Muscle layer of colon (tissue), 2 donors: ENCODE data around the gene WLS.

Source experiments
- H3K27ac ChIP-seq: one replicate; pipeline ENCODE4 v1.7.0; 2013; ENCODE audit warnings: low read depth, mild to moderate bottlenecking, low read length, moderate library complexity
- H3K27me3 ChIP-seq, 2 donors: one replicate each; pipeline ENCODE4 v1.7.0; 2013; ENCODE audit warnings: low read length in 2 of 2, mild to moderate bottlenecking in 2 of 2; ENCODE audit not compliant: insufficient read depth in 2 of 2, control insufficient read depth in 1 of 2
- H3K36me3 ChIP-seq: one replicate; pipeline ENCODE4 v1.7.0; 2013; ENCODE audit warnings: mild to moderate bottlenecking, low read length; ENCODE audit not compliant: insufficient read depth
- H3K4me1 ChIP-seq: one replicate; pipeline ENCODE4 v1.7.0; 2013; ENCODE audit warnings: mild to moderate bottlenecking, low read length; ENCODE audit not compliant: insufficient read depth
- H3K4me3 ChIP-seq, 2 donors: one replicate each; pipeline ENCODE4 v1.7.0; 2013; ENCODE audit warnings: low read length in 2 of 2, low read depth in 1 of 2, mild to moderate bottlenecking in 1 of 2, moderate library complexity in 1 of 2
- H3K9ac ChIP-seq: one replicate; pipeline ENCODE4 v1.7.0; 2013; ENCODE audit warnings: low read length
- H3K9me3 ChIP-seq: one replicate; pipeline ENCODE4 v1.7.0; 2013; ENCODE audit warnings: mild to moderate bottlenecking, low read length
- donor health status: abdominal sarcoma.
- donor health status: Adenocarcinoma of cecum.

Gene WLS

DNA sequence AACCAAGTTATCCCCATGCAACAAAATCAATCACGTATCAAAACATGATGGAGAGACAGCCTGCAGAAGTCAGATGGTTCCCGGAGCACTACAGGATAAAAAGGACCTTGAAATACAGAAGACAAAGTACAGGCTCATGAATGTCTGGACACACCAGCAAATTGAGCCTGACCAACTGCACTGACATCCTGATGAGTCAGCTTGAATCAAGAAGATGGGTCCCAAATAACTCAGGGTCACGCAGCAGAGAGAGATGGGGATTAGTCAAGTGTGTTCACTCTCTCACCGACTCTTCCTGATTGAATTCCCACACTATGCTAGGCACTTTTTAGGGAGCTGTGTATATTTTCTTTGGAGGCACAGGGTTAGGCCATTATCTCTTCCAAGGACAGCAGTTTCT is 110.8 kb downstream of the WLS start:
- Histone ChIP-seq H3K27ac (peak overlapping the region; percentile 90), H3K4me3 (no peak overlapping the region), H3K9ac (no peak overlapping the region), H3K27me3 (no peaks in the 10 kb centered on the region), H3K4me1 (peaks cover 16% of the 10 kb centered on the region), H3K9me3 (no peaks in the 10 kb centered on the region), H3K36me3 (peaks cover 27% of the 10 kb centered on the region)

DNA sequence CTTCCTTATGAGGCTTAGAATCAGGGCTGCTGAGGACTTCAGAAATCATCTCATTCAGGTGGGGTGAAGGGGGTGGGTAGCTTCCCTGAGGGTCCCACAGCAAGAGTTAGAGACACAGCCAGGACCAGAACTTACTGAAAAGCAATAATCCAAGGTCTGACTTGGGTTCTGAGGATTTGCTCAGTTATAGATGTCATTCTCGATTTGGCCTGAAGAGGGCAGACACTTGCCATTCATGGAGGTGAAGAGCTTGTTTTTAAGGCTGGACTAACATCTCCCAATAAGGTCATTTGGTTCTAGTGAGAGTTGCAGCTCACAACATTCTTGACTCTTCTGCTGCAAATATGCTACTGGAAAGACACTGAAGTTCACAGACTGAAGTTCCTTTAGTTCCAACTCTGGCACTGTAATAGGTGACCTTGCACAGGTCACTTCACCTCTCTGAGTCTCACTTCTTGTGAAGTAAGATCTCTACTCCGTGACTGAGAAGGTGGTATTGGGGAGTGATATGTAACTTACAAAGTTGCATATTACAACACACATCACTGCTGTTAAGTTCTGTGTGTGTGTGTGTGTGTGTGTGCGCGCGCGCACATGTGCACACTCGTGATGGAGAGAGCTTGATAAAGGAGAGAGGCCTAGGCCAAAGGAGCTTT is 112.1 kb downstream of the WLS start:
- no peaks in the 10 kb centered on the region for H3K9me3 ChIP-seq
- H3K9ac ChIP-seq: no peak overlapping the region
- no peak overlapping the region for H3K4me3 ChIP-seq
- H3K36me3 ChIP-seq: peaks cover 15% of the 10 kb centered on the region
- no peaks in the 10 kb centered on the region for H3K27me3 ChIP-seq
- peak overlapping the region; percentile 90 for H3K27ac ChIP-seq
- peaks cover 16% of the 10 kb centered on the region for H3K4me1 ChIP-seq

DNA sequence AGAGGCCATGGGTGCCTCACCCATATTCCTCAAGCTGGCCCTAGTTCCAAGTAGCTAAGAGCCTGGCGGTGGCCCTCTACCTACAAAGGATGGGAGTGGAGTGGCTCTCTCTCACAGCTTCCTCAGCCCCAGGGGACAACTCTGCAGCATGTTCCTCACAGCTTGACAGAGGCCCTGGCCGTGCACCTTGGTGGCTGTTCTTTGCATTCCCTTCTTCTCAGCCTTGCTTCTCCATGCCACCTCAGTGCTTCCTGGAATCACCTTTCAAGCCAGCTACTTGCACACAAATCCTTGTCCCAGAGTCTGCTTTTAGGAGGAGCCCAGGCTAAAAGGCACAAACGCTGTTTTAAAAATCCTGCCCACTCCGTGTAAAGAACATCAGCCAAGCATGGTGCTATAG is 112.9 kb downstream of the WLS start:
- Histone ChIP-seq H3K36me3 (peaks cover 7% of the 10 kb centered on the region), H3K4me3 (no peak overlapping the region), H3K27ac (peak overlapping the region; percentile 90), H3K27me3 (no peaks in the 10 kb centered on the region), H3K9ac (no peak overlapping the region), H3K4me1 (peaks cover 16% of the 10 kb centered on the region), H3K9me3 (no peaks in the 10 kb centered on the region)

DNA sequence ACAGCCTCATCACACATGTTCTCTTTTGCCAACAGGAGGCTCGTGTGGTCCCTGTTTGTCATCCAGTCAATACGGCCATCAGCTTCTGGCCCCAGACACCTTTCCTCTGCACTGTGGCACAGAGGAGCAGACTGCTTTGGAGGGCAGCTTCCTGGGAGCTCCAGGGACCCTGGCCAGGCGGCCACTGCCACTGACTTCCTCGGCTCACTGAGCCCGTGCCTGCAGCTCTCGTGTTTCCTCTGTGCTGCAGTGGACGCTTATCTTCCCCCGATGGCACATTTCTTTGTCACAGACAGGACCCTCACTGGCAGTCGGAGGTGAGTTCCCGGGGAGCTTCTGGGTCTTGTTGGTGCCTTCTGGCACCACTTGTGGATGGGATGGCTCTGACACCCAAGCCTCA is 114.9 kb downstream of the WLS start:
- Histone ChIP-seq H3K9ac (no peak overlapping the region), H3K36me3 (no peaks in the 10 kb centered on the region), H3K27ac (no peak overlapping the region), H3K4me1 (peaks cover 23% of the 10 kb centered on the region), H3K9me3 (no peaks in the 10 kb centered on the region), H3K27me3 (no peaks in the 10 kb centered on the region), H3K4me3 (peak overlapping the region in 1 of 2 donors; percentile 17)

GRCh38 chr1:68116643-68117235 is 115.6 kb downstream of the WLS start:
- Histone ChIP-seq H3K36me3 (no peaks in the 10 kb centered on the region), H3K4me3 (peak overlapping the region in 1 of 2 donors; percentile 17), H3K27me3 (no peaks in the 10 kb centered on the region), H3K4me1 (peaks cover 30% of the 10 kb centered on the region), H3K27ac (peak overlapping the region; percentile 4), H3K9ac (no peak overlapping the region), H3K9me3 (no peaks in the 10 kb centered on the region)

- no peak overlapping the region for H3K4me3 ChIP-seq
- no peak overlapping the region for H3K9ac ChIP-seq
- no peaks in the 10 kb centered on the region for H3K27me3 ChIP-seq
- H3K36me3 ChIP-seq: no peaks in the 10 kb centered on the region
- H3K9me3 ChIP-seq: no peaks in the 10 kb centered on the region
- peaks cover 33% of the 10 kb centered on the region for H3K4me1 ChIP-seq
- no peak overlapping the region for H3K27ac ChIP-seq
These were observed 117.0 kb downstream of the WLS start for GRCh38 chr1:68115308-68115707.

DNA sequence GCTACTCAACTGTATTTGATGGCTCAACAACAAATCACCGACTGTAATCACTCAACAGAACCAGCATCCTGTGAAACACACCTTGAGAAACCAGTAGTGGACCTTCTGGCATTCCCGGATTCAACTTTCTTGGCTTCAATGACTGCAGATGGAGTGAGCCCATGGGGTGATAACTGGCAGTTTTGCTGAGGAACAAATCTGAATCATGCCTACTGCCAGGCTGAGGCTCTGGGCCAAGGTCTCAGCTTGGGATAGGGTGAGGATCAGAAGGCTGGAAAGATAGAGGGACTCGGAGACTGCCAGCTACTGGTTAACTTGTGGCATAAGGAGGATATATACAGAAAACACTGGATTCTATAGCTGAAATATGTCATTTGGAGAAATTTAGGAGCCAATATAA is 118.4 kb downstream of the WLS start:
- Histone ChIP-seq H3K27me3 (no peaks in the 10 kb centered on the region), H3K9me3 (no peaks in the 10 kb centered on the region), H3K9ac (no peak overlapping the region), H3K27ac (no peak overlapping the region), H3K4me3 (no peak overlapping the region), H3K36me3 (no peaks in the 10 kb centered on the region), H3K4me1 (peaks cover 29% of the 10 kb centered on the region)

GRCh38 chr1:68112835-68113243 is 119.5 kb downstream of the WLS start:
- Histone ChIP-seq H3K9me3 (no peaks in the 10 kb centered on the region), H3K36me3 (no peaks in the 10 kb centered on the region), H3K9ac (no peak overlapping the region), H3K27me3 (no peaks in the 10 kb centered on the region), H3K4me1 (peaks cover 29% of the 10 kb centered on the region), H3K4me3 (no peak overlapping the region), H3K27ac (no peak overlapping the region)

- no peaks in the 10 kb centered on the region for H3K27me3 ChIP-seq
- H3K36me3 ChIP-seq: no peaks in the 10 kb centered on the region
- peaks cover 23% of the 10 kb centered on the region for H3K4me1 ChIP-seq
- H3K9ac ChIP-seq: no peak overlapping the region
- no peak overlapping the region for H3K4me3 ChIP-seq
- H3K27ac ChIP-seq: no peak overlapping the region
- H3K9me3 ChIP-seq: no peaks in the 10 kb centered on the region
These were observed 120.5 kb downstream of the WLS start for GRCh38 chr1:68111519-68112436.

- Histone ChIP-seq H3K36me3 (peaks cover 5% of the 10 kb centered on the region), H3K27me3 (no peaks in the 10 kb centered on the region), H3K9me3 (no peaks in the 10 kb centered on the region), H3K4me1 (peaks cover 18% of the 10 kb centered on the region), H3K27ac (no peak overlapping the region), H3K4me3 (no peak overlapping the region), H3K9ac (no peak overlapping the region)
These were observed 124.6 kb downstream of the WLS start for GRCh38 chr1:68107771-68108170.

GRCh38 chr1:68103884-68104554 is 128.3 kb downstream of the WLS start:
- Histone ChIP-seq H3K4me3 (no peak overlapping the region), H3K9ac (no peak overlapping the region), H3K4me1 (no peaks in the 10 kb centered on the region), H3K27ac (no peak overlapping the region), H3K9me3 (no peaks in the 10 kb centered on the region), H3K36me3 (peaks cover 5% of the 10 kb centered on the region), H3K27me3 (no peaks in the 10 kb centered on the region)
